Nephron (organoid): ENCODE measurements around the gene KDSR.

Experiments
- H3K27ac Mint-ChIP-seq, 3 experiments: 2 replicates each; pipeline ENCODE4 v1.8.0; 2020; ENCODE audit warnings: mixed read lengths in 3 of 3, mild to moderate bottlenecking in 2 of 3, moderate library complexity in 1 of 3
- H3K27me3 Mint-ChIP-seq: 2 replicates; pipeline ENCODE4 v1.8.0; 2021; ENCODE audit warnings: low read depth, mild to moderate bottlenecking, moderate library complexity, mixed read lengths
- H3K36me3 Mint-ChIP-seq: 2 replicates; pipeline ENCODE4 v1.8.0; 2020; ENCODE audit warnings: low read depth, mixed read lengths
- H3K4me1 Mint-ChIP-seq: 2 replicates; pipeline ENCODE4 v1.8.0; 2020; ENCODE audit warnings: mixed read lengths
- H3K4me3 Mint-ChIP-seq, 3 experiments: 2 replicates each; pipeline ENCODE4 v1.8.0; 2020; ENCODE audit warnings: mild to moderate bottlenecking in 3 of 3, mixed read lengths in 3 of 3, moderate library complexity in 2 of 3
- H3K9me3 Mint-ChIP-seq: 2 replicates; pipeline ENCODE4 v1.8.0; 2020; ENCODE audit warnings: mixed read lengths
- TF ChIP-seq, protein P1 (sequence below), 3 experiments: fragments of 200-600 bp; sonication (generic); IDR thresholded peaks; one replicate each; pipeline ENCODE4 v1.5.0; 2021; ENCODE audit warnings: antibody characterized with exemption in 3 of 3; ENCODE audit not compliant: unreplicated experiment in 3 of 3

KDSR gene

DNA sequence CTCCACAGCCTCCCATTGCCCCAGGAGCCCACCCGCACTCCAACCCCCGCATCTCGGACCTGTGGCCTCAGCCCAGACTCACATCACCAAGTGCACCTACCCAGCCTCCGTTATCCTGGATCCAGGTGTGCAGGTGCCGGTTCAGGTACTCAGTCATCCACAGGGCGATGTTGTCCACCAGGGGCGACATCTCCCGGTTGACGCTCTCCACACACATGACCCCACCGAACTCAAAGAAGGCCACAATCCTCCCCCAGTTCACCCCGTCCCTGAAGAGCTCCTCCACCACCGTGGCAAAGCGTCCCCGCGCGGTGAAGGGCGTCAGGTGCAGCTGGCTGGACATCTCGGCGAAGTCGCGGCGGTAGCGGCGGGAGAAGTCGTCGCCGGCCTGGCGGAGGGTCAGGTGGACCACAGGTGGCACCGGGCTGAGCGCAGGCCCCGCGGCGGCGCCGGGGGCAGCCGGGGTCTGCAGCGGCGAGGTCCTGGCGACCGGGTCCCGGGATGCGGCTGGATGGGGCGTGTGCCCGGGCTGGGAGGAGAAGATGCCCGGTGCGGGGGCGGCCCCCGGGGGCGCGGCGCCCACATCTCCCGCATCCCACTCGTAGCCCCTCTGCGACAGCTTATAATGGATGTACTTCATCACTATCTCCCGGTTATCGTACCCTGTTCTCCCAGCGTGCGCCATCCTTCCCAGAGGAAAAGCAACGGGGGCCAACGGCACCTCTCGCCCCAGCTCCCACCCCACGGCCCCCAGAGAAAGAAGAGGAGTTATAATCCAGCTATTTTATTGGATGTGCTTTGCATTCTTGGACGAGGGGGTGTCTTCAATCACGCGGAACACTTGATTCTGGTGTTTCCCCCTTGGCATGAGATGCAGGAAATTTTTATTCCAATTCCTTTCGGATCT is 48.8 kb downstream of the KDSR start:
- Mint-ChIP-seq H3K27ac (peak overlapping the region; percentile 83 to 93 (median 88)), H3K36me3 (no peaks in the 10 kb centered on the region), H3K9me3 (no peaks in the 10 kb centered on the region), H3K4me3 (peak overlapping the region; percentile 91 to 98 (median 95)), H3K4me1 (peaks cover 51% of the 10 kb centered on the region), H3K27me3 (peaks cover 13% of the 10 kb centered on the region)
- TF ChIP-seq, protein P1, sequence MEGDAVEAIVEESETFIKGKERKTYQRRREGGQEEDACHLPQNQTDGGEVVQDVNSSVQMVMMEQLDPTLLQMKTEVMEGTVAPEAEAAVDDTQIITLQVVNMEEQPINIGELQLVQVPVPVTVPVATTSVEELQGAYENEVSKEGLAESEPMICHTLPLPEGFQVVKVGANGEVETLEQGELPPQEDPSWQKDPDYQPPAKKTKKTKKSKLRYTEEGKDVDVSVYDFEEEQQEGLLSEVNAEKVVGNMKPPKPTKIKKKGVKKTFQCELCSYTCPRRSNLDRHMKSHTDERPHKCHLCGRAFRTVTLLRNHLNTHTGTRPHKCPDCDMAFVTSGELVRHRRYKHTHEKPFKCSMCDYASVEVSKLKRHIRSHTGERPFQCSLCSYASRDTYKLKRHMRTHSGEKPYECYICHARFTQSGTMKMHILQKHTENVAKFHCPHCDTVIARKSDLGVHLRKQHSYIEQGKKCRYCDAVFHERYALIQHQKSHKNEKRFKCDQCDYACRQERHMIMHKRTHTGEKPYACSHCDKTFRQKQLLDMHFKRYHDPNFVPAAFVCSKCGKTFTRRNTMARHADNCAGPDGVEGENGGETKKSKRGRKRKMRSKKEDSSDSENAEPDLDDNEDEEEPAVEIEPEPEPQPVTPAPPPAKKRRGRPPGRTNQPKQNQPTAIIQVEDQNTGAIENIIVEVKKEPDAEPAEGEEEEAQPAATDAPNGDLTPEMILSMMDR (IDR thresholded peaks at IDR 0.05; ENCODE audit: unreplicated experiment in 3 of 3), result peak; percentile 52 to 64 (median 53)

DNA sequence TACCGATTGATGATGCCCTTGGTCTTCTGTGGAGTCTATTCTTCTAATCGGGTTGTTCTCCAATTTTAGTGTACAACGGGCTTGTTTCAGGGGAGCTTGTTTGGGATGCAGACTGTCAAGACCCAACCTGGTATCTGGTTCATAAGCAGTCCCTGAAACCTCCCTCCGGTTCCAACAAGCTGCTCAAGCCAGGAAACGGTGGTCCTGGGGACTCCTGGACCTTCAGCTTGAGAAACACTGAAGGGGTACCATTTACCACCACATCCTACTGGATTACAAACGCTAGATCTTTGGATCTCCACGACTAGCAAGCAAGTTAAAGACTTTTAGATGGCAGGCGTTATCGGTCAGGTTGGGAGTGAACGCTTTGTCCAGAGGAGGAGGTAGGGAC is 49.5 kb downstream of the KDSR start:
- Mint-ChIP-seq H3K27me3 (peaks cover 13% of the 10 kb centered on the region), H3K27ac (peak overlapping the region; percentile 9 to 83 (median 80)), H3K4me3 (peak overlapping the region; percentile 82 to 90 (median 88)), H3K9me3 (no peaks in the 10 kb centered on the region), H3K4me1 (peaks cover 48% of the 10 kb centered on the region), H3K36me3 (no peaks in the 10 kb centered on the region)
- TF ChIP-seq, protein P1 (IDR thresholded peaks at IDR 0.05; ENCODE audit: unreplicated experiment in 3 of 3), result no peak

DNA sequence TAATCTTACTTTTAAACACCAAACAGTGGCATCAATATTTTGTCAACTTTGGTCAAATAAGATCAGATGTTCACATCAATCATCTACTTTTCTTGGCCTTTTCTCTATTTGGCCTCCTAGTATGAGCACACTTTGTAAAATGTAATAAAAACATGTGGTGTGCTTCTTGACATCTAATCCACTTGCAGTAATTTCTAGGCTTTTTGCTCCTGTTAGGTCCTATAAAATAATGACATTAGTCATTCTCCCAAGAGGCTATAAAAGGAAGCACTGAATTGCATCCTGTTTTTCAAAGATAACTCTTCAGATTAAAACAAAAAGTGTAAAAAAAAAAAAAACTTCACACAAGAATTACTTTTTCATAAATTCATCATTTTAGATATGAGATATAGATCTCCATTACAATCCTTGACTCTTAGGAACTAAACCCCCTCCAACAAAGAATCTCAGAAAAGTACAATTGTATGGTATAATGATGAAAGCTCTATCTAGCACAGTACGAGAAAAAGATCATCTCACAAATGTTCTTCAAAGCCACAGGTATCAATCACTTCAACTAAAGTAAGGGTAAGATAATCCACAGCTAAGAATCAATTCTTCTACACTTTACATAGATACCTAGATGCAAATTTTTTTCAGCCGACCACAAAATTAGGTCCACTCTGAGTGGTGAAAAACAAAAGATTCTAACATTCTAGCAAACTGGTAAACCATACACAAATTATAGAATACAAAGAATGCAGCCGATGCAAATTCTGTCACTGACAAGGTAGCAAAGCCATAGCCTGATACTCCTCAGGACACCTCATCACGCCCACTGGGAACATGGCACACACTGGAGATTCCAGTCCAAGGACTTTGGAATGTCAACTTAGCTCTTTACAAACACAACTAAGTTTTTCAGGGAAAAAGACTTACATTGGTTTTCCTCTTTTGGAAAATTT is 50.1 kb downstream of the KDSR start:
- peak overlapping the region; percentile 82 to 90 (median 88) for H3K4me3 Mint-ChIP-seq
- no peaks in the 10 kb centered on the region for H3K36me3 Mint-ChIP-seq
- H3K4me1 Mint-ChIP-seq, result peaks cover 51% of the 10 kb centered on the region
- H3K27me3 Mint-ChIP-seq, result peaks cover 13% of the 10 kb centered on the region
- H3K9me3 Mint-ChIP-seq, result no peaks in the 10 kb centered on the region
- peak overlapping the region; percentile 9 to 83 (median 80) for H3K27ac Mint-ChIP-seq
- TF ChIP-seq, protein P1 (IDR thresholded peaks at IDR 0.05; ENCODE audit: unreplicated experiment in 3 of 3), result no peak

DNA sequence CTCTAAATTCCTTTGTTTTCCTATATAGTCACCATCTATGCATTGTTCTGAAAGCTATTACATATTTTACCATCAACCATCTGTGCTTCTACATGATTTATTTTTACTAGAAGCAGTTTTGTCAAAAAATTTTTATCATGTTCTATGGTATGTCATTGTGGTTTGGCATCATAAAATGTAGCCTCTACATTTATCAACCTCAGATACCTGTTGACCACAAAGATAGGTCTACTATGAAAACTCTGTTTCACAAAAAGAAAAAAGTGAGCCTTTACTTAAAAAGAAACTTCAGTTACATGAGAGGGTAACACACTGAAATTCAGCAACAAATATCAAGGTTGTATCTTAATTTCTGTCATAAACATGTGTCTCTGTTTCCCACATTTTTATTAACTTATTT is 51.1 kb downstream of the KDSR start:
- TF ChIP-seq, protein P1 (IDR thresholded peaks at IDR 0.05; ENCODE audit: unreplicated experiment in 3 of 3), result no peak
- H3K4me1 Mint-ChIP-seq, result peaks cover 56% of the 10 kb centered on the region
- no peaks in the 10 kb centered on the region for H3K36me3 Mint-ChIP-seq
- peak overlapping the region in 1 of 3 experiments; percentile 53 for H3K27ac Mint-ChIP-seq
- H3K4me3 Mint-ChIP-seq, result peak overlapping the region in 1 of 3 experiments; percentile 64
- H3K9me3 Mint-ChIP-seq, result no peaks in the 10 kb centered on the region
- peaks cover 13% of the 10 kb centered on the region for H3K27me3 Mint-ChIP-seq

DNA sequence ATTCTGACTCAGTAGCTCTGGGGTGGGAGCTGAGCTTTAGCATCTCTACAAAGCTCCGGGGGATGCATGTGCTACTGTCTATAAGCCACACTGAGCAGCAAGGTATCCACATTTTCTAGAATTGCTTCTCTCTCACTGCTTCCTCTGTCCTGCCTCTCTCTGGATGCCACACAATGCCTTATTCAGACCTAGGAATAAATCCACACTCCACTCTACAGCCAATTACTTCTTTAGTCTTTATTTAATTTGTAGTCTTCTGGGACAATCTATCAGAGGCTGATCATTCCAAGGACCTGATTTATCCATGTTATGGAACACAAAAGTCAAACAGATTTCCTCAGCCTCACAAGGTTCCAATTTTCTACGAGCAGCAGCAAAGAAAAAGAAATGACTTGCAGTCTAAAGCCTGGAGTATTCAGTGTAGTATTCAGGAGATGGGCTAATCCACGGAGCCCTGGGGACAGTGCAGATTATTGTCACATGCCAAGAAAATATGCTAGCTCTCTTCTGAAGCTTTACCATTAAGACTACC is 51.8 kb downstream of the KDSR start:
- H3K36me3 Mint-ChIP-seq, result no peaks in the 10 kb centered on the region

More for the DNA sequence above, 51.8 kb downstream of the KDSR start:
- H3K27ac Mint-ChIP-seq, result peak overlapping the region; percentile 4 to 53 (median 25)
- H3K9me3 Mint-ChIP-seq, result no peaks in the 10 kb centered on the region
- H3K27me3 Mint-ChIP-seq, result peaks cover 13% of the 10 kb centered on the region
- peaks cover 63% of the 10 kb centered on the region for H3K4me1 Mint-ChIP-seq
- TF ChIP-seq, protein P1 (IDR thresholded peaks at IDR 0.05; ENCODE audit: unreplicated experiment in 3 of 3), result no peak
- H3K4me3 Mint-ChIP-seq, result peak overlapping the region in 2 of 3 experiments; percentile 9 to 38
